Stimulated activated naive B cell treated with anti-CD40 and anti-IgM and Interleukin-4, amounts not matched to agents 10 μg/mL and 1 μg/mL and 100 μg/mL, for 72 hours (primary cell): Measurements from ENCODE around the gene FANCB.

ENCODE experiments used
- ATAC-seq, 2 donors: fragments of 150-1000 bp; cut with Tn5 transposase; replicated peaks; 2 replicates each; pipeline ENCODE4 v1.10.0; 2021; ENCODE audit warnings: moderate library complexity in 1 of 2
- DNase-seq: peaks from one replicate; pipeline ENCODE4 v3.0.0; 2021
- H3K27ac Mint-ChIP-seq: one replicate; pipeline ENCODE4 v1.8.0; 2022; ENCODE audit warnings: mild to moderate bottlenecking, mixed read lengths
- H3K27me3 Mint-ChIP-seq, 2 donors: one replicate each; pipeline ENCODE4 v1.8.0; 2022; ENCODE audit warnings: mixed read lengths in 2 of 2
- H3K36me3 Mint-ChIP-seq, 2 donors: one replicate each; pipeline ENCODE4 v1.8.0; 2022; ENCODE audit warnings: mixed read lengths in 2 of 2, mild to moderate bottlenecking in 1 of 2
- H3K4me1 Mint-ChIP-seq, 2 donors: one replicate each; pipeline ENCODE4 v1.8.0; 2022; ENCODE audit warnings: mixed read lengths in 2 of 2, mild to moderate bottlenecking in 1 of 2
- H3K4me3 Mint-ChIP-seq, 2 donors: one replicate each; pipeline ENCODE4 v1.8.0; 2022; ENCODE audit warnings: mild to moderate bottlenecking in 2 of 2, mixed read lengths in 2 of 2, moderate library complexity in 1 of 2
- H3K9me3 Mint-ChIP-seq, 2 donors: one replicate each; pipeline ENCODE4 v1.8.0; 2022; ENCODE audit warnings: mixed read lengths in 2 of 2, mild to moderate bottlenecking in 1 of 2

Gene FANCB

DNA sequence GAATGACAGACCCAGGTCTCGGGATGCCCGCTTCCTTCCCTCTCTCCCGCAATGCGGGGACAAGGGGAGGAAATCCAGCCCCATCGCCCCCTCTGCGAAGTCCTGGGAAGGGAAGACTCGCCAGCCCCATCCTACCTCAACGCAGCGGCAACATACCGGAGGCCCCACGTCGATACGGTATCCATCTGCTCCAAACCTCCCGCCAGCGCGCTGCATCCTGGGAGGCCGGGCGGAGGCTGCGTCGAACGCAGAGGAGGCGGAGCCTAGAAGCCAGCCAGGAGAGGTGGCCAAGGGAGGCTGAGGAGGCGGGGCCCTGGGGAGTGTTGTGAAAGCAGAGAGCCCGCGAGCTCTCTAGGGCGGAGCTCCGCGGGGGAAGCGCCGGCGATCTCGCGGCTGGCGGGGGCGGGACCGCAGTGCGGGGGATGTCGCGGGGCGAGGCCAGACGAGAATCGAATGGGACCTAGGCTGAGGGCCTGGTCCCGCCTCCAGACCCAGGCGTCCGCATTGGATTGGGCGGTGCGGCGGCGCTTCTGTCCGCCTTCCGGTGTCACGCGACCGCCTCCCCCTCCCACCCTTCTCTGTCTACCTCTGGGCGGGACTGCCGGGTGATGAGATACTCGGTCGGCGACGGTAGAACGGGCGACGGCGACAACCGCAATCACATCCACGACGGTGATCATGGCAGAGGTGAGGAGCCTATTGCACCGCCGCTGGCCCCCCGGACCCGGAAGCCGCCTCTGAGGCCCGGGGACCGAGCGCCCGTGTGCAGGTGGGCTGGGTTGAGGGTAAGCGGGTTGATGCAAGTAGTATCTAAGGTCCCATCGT is at the start of gene FANCB, which contains the start of gene MOSPD2:
Gene FANCB, minus strand, starts transcription at position 219 of the 825 bp plus-strand sequence. CDS start 7,559 bp downstream, outside the sequence.
Gene MOSPD2, plus strand, starts transcription at position 571 of the 825 bp plus-strand sequence. Its CDS starts 108 bp downstream, at position 679.
- peak; percentile 94 to 95 for ATAC-seq
- H3K27me3 Mint-ChIP-seq = no peaks in the 10 kb centered on the region

GRCh38 chrX:14922437-14922836 is 49.6 kb upstream of the FANCB start:
- Mint-ChIP-seq H3K36me3 (peaks cover 6 to 12% of the 10 kb centered on the region in 2 donors), H3K9me3 (no peaks in the 10 kb centered on the region), H3K4me1 (peaks cover 0 to 2% of the 10 kb centered on the region in 2 donors), H3K27ac (no peak overlapping the region), H3K27me3 (no peaks in the 10 kb centered on the region), H3K4me3 (no peak overlapping the region)
- no peak for ATAC-seq
- DNase-seq = no peak

More for the DNA sequence above, at the start of gene FANCB, which contains the start of gene MOSPD2:
- DNase-seq = peak; percentile 94
- Mint-ChIP-seq H3K4me1 (peaks cover 2 to 5% of the 10 kb centered on the region in 2 donors), H3K36me3 (peaks cover 0 to 9% of the 10 kb centered on the region in 2 donors), H3K4me3 (peak within 1 kb of the TSS; percentile 88 to 93), H3K9me3 (no peaks in the 10 kb centered on the region), H3K27ac (peak within 1 kb of the TSS; percentile 91)

DNA sequence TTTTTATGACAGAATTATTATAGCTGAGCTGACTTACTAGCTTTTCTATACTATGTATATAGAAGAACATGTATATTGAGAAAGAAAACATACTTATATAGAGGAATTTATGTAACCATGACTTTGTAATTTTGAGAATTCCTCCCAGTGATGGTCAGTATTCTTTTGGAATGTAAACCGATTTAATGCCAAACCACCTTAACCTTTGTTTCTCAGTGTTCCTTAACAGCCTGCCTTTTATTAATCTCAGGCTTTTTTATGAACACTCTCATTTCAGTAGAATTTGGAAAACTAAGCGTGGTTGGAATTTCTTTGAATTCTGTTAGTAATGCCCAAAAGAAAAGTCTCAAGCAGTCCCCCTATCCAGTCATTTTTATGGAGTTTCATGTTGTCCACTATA is 47.3 kb upstream of the FANCB start:
- no peak for ATAC-seq
- H3K4me1 Mint-ChIP-seq = peaks cover 0 to 2% of the 10 kb centered on the region in 2 donors
- no peak overlapping the region for H3K27ac Mint-ChIP-seq
- H3K27me3 Mint-ChIP-seq = no peaks in the 10 kb centered on the region
- no peaks in the 10 kb centered on the region for H3K9me3 Mint-ChIP-seq
- H3K36me3 Mint-ChIP-seq = peaks cover 8 to 19% of the 10 kb centered on the region in 2 donors
- DNase-seq = no peak
- no peak overlapping the region for H3K4me3 Mint-ChIP-seq

DNA sequence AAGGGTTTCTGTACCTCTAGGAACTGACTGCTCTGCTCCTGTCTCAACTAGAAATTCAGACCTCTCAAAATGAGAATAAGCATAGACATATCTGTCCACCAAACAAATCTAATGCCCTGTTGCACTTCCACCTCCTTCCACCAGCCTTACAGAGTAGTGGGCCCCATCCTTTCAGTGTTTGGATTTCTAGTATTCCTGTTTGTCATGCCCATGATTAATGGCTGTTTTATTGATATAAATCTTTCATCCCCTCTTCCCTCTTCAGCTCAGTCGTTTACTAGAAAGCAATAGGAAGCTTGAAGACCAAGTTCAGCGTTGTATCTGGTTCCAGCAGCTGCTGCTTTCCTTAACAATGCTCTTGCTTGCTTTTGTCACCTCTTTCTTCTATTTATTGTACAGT is 46.5 kb upstream of the FANCB start:
- DNase-seq = no peak
- Mint-ChIP-seq H3K4me3 (no peak overlapping the region), H3K36me3 (peaks cover 8 to 19% of the 10 kb centered on the region in 2 donors), H3K27ac (no peak overlapping the region), H3K9me3 (no peaks in the 10 kb centered on the region), H3K27me3 (no peaks in the 10 kb centered on the region), H3K4me1 (peaks cover 0 to 2% of the 10 kb centered on the region in 2 donors)
- ATAC-seq = no peak

DNA sequence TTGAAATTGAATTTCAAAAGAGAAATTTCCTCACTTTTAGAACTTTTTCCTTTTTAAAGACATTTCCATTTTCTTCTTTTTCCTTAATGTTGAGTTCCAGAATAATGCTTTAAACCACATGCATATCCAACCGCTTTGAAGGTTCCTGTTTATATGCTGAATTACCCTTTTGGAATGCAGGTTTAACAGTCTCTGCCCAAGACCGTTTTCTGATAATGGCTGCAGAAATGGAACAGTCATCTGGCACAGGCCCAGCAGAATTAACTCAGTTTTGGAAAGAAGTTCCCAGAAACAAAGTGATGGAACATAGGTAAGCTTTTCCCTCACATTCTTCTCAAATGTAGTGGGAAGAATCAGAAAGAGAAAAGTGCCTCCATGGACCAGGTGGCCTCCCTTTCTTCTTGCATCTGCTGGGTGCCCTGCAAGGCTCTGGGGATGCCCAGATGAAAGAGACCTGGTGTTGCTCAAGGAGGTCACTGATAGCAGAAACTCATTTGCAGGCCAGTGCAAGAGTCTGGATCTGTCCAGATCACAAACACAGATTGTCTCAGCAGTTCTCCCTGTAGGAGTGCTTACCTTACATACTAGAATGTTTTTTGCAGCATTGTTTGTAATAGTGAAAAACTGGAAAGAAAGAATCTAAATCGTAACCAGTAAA is 43.3 kb upstream of the FANCB start:
- Mint-ChIP-seq H3K36me3 (peaks cover 7 to 15% of the 10 kb centered on the region in 2 donors), H3K27ac (no peak overlapping the region), H3K4me1 (no peaks in the 10 kb centered on the region), H3K27me3 (no peaks in the 10 kb centered on the region), H3K4me3 (no peak overlapping the region), H3K9me3 (no peaks in the 10 kb centered on the region)
- DNase-seq = no peak
- no peak for ATAC-seq

- Mint-ChIP-seq H3K4me1 (no peaks in the 10 kb centered on the region), H3K27me3 (no peaks in the 10 kb centered on the region), H3K4me3 (no peak overlapping the region), H3K36me3 (peaks cover 7 to 15% of the 10 kb centered on the region in 2 donors), H3K27ac (no peak overlapping the region), H3K9me3 (no peaks in the 10 kb centered on the region)
- no peak for DNase-seq
- no peak for ATAC-seq
Observed at GRCh38 chrX:14915596-14915995, 42.7 kb upstream of the FANCB start.

DNA sequence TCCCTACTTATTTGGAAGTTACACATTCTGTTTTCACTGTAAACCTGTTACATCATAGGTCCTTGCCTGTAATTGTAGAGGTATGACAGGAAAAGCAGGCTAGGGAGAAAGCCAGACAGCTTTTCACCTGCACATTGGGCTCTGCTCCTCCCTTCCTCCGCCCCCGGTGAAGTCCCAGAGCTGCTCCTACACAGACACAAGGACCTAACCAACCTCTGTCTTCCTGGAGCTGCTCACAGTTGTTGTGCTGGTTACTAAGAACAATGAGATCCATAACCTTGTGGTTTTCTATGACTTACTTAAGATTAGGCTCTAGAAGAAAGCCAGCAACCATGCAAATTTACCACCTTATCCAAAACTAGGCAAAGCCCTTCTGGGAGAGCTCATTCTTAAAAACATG is 40.4 kb upstream of the FANCB start:
- Mint-ChIP-seq H3K36me3 (peaks cover 9 to 15% of the 10 kb centered on the region in 2 donors), H3K4me3 (no peak overlapping the region)
- no peak for DNase-seq

DNA sequence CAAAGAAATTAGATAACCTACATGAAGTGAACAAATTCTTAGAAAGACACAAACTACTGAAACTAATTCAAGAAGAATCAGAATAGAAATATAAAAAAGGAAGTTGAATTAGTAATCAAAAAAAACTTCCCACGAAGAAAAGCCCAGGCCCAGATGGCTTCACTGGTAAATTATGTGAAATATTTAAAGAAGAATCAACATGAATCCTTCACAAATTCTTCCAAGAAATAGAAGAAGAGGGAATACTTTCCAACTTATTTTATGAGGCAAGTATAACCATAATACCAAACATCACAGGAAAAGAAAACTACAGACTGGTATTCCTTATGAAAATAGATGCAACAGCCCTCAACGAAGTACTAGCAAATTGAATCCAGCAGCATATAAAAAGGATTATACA is 31.0 kb upstream of the FANCB start:
- Mint-ChIP-seq H3K9me3 (peaks cover 0 to 7% of the 10 kb centered on the region in 2 donors), H3K4me3 (no peak overlapping the region), H3K27me3 (no peaks in the 10 kb centered on the region), H3K27ac (no peak overlapping the region), H3K36me3 (peaks cover 8 to 24% of the 10 kb centered on the region in 2 donors), H3K4me1 (no peaks in the 10 kb centered on the region)
- ATAC-seq (no peak), DNase-seq (no peak)

More for the DNA sequence above, 40.4 kb upstream of the FANCB start:
- no peaks in the 10 kb centered on the region for H3K4me1 Mint-ChIP-seq
- no peak overlapping the region for H3K27ac Mint-ChIP-seq
- no peaks in the 10 kb centered on the region for H3K27me3 Mint-ChIP-seq
- no peak for ATAC-seq
- H3K9me3 Mint-ChIP-seq = no peaks in the 10 kb centered on the region

DNA sequence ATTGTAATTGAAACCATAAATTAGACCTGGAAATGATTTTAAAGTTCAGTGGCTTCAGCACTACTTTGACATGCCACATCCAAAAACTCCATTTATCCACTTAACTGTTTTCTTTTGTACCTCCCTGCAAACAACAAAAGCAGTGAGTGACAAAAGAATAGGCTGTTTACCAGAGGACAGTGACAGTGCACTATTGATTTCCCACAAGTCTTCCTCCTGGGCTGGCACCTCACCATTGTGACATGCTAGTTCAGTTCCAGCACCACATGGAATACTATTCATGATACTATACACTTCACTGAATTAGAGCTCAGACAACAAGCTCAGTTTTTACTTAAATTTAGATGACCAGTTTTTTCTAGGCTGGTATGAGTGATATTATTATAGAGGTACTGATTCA is 29.7 kb upstream of the FANCB start:
- H3K36me3 Mint-ChIP-seq = peaks cover 8 to 22% of the 10 kb centered on the region in 2 donors
- H3K27ac Mint-ChIP-seq = no peak overlapping the region
- H3K4me1 Mint-ChIP-seq = no peaks in the 10 kb centered on the region
- no peaks in the 10 kb centered on the region for H3K27me3 Mint-ChIP-seq
- no peak overlapping the region for H3K4me3 Mint-ChIP-seq
- DNase-seq (no peak), ATAC-seq (no peak)
- H3K9me3 Mint-ChIP-seq = peaks cover 0 to 7% of the 10 kb centered on the region in 2 donors

DNA sequence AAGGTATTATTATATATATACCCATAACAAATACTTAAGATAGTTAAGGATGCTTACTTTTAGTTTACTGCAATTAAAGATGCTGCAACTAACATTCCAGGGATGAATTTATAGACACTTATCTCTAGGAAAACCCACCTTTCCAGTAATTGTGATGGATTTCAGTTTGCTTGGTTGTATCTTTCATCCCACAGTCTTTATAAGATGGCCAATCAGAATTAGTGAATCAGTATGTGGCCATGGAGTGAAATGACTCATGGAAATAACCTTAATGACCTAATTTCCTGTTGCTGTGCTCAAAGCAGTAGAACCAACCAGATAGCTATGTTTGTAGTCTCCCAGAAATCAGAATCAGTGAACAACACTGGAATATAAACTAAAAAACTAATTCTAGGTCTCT is 26.7 kb upstream of the FANCB start:
- peaks cover 0 to 3% of the 10 kb centered on the region in 2 donors for H3K9me3 Mint-ChIP-seq
- H3K4me1 Mint-ChIP-seq = peaks cover 7 to 11% of the 10 kb centered on the region in 2 donors
- peaks cover 20 to 27% of the 10 kb centered on the region in 2 donors for H3K36me3 Mint-ChIP-seq
- no peak for DNase-seq
- no peaks in the 10 kb centered on the region for H3K27me3 Mint-ChIP-seq
- peak; percentile 67 to 93 for ATAC-seq
- no peak overlapping the region for H3K27ac Mint-ChIP-seq
- no peak overlapping the region for H3K4me3 Mint-ChIP-seq

DNA sequence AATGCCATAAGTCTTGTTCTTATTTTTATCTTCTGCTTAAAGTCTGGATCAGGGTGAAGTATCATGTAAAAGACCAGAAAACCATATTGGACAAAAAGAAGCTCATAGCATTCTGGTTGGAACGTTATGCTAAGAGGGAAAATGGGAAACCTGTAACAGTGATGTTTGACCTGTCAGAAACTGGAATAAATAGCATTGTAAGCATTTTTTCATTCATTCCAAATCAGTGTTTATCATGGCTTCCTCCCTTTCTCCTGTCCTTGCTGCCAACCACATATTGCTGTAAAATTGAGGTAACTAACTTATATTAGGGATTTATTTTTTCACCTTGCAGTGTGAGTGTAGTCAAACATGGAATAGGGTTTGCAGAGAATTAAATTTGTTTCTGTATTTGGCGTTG is 24.2 kb upstream of the FANCB start:
- Mint-ChIP-seq H3K27ac (no peak overlapping the region), H3K4me3 (no peak overlapping the region), H3K27me3 (no peaks in the 10 kb centered on the region), H3K36me3 (peaks cover 12 to 13% of the 10 kb centered on the region in 2 donors), H3K9me3 (no peaks in the 10 kb centered on the region), H3K4me1 (peaks cover 7 to 11% of the 10 kb centered on the region in 2 donors)
- no peak for ATAC-seq
- DNase-seq = no peak

- ATAC-seq (peak; percentile 23 to 25), DNase-seq (no peak)
- H3K27ac Mint-ChIP-seq = no peak overlapping the region
- H3K9me3 Mint-ChIP-seq = no peaks in the 10 kb centered on the region
- no peaks in the 10 kb centered on the region for H3K27me3 Mint-ChIP-seq
- H3K4me3 Mint-ChIP-seq = no peak overlapping the region
- H3K4me1 Mint-ChIP-seq = peaks cover 7 to 11% of the 10 kb centered on the region in 2 donors
- H3K36me3 Mint-ChIP-seq = peaks cover 12 to 13% of the 10 kb centered on the region in 2 donors
Observed at GRCh38 chrX:14896273-14896672, 23.4 kb upstream of the FANCB start.

GRCh38 chrX:14886252-14886651 is 13.4 kb upstream of the FANCB start:
- no peaks in the 10 kb centered on the region for H3K27me3 Mint-ChIP-seq
- peaks cover 3 to 14% of the 10 kb centered on the region in 2 donors for H3K4me1 Mint-ChIP-seq
- ATAC-seq (no peak), DNase-seq (no peak)
- peaks cover 0 to 4% of the 10 kb centered on the region in 2 donors for H3K9me3 Mint-ChIP-seq
- H3K36me3 Mint-ChIP-seq = peaks cover 4 to 7% of the 10 kb centered on the region in 2 donors
- H3K4me3 Mint-ChIP-seq = no peak overlapping the region
- H3K27ac Mint-ChIP-seq = no peak overlapping the region

DNA sequence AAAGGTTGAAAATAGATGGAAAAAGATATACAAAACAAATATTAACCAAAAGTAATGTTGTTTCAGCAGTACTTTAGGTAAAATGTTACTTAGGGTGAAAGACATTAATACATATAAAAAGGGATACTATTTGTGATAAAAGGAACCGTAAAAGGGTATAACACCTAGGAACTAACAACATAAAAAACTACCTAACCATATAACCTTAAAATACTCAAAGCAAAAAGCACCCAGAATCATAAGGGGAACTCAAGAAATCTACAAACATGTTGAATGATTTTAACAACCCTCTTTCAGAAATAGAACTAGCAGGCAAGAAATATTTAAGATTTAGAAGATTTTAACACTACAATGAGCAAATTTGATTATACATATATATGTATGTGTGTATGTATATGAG is 11.8 kb upstream of the FANCB start:
- Mint-ChIP-seq H3K9me3 (peaks cover 0 to 4% of the 10 kb centered on the region in 2 donors), H3K27me3 (no peaks in the 10 kb centered on the region), H3K4me3 (no peak overlapping the region), H3K27ac (no peak overlapping the region), H3K4me1 (peaks cover 3 to 14% of the 10 kb centered on the region in 2 donors), H3K36me3 (peaks cover 4 to 7% of the 10 kb centered on the region in 2 donors)
- ATAC-seq (peak in 1 of 2 donors; percentile 51), DNase-seq (no peak)
